Measurements from ENCODE around the gene IMPA2.
A peak's percentile ranks its signal among the peaks of the same experiment; 100 is the strongest.
"Not testable (repeated sequence)": the region's sequence is repeated elsewhere in the genome, so short reads cannot be mapped to it uniquely, and the experiment has no call there.

Gene IMPA2

DNA sequence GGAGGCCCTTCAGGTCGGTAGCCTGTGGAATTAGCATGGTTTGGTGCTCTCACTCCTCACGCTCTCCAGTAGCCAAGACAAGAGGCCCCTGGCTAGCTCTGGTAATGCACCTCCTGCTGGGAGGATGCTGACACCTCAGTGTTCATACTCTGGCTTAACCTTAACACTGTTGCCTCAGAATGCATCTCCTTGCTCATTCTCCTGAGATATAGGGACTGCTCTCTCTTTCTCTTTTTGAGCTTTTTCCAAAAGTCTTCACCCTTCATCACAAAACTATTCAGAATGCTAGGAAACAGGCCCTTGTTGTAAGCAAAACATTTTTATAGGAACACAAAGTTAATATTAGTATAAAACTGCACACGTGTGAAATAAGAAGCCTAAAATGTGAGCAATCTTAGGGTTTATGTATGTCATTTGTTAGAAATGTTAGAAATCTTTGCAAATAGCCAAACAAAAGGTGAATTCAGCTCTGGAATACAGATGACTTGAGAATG is 17.3 kb upstream of the IMPA2 start:
- DNase-seq (ENCODE audit: low spot score): peak; percentile 68

DNA sequence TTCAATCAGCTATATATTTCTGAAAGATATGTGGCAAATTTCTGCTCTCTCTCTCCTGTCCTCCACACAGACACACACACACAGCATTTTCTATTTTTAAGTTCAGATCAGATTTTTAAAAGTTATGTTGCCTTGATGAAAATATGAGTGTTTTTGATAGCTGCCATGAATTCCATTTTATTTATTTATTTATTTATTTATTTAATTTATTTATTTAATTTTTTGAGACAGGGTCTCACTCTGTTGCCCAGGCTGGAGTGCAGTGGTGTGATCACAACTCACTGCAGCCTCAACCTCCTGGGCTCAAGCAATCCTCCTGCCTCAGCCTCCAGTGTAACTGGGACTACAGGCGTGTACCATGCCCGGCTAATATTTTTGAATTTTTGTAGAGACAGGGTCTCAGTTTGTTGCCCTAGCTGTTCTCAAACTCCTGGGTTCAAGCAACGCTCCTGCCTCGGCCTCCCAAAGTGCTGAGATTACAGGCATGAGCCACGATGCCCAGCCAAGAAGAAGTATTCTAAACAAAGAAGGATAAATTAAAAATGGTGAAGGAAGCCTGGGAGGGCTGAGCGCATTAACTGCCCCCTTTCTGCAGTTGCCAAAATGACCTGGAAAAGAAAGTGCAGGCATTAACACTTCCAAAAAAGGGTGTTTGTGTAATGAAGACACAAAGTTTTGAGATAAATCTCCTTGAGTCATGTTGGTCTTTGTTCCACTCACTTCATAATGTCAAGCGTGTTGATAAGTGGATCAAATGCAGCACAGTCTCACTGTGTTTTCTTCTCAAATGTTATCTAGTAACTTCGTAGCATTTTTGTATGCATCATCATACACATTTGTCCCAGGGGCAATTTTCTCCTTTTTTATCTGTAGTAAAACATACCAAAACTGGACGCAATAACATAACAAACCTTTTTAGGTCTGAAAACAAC is 11.1 kb upstream of the IMPA2 start:
- DNase-seq (ENCODE audit: low spot score): no peak

DNA sequence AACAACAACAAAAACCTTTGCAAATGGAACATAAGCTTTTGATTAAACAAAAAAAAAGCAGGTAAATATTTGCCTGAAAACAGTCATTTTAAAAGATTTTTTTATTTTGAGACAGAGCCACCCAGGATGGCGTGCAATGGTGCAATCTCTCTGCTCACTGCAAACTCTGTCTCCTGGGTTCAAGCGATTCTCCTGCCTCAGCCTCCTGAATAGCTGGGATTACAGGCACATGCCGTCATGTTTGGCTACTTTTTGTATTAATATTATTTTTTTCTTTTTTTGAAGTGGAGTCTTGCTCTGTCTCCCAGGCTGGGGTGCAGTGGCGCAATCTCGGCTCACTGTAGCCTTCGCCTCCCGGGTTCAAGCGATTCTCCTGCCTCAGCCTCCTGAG is 10.5 kb upstream of the IMPA2 start:
- not testable (repeated sequence) for DNase-seq (ENCODE audit: low spot score)

DNA sequence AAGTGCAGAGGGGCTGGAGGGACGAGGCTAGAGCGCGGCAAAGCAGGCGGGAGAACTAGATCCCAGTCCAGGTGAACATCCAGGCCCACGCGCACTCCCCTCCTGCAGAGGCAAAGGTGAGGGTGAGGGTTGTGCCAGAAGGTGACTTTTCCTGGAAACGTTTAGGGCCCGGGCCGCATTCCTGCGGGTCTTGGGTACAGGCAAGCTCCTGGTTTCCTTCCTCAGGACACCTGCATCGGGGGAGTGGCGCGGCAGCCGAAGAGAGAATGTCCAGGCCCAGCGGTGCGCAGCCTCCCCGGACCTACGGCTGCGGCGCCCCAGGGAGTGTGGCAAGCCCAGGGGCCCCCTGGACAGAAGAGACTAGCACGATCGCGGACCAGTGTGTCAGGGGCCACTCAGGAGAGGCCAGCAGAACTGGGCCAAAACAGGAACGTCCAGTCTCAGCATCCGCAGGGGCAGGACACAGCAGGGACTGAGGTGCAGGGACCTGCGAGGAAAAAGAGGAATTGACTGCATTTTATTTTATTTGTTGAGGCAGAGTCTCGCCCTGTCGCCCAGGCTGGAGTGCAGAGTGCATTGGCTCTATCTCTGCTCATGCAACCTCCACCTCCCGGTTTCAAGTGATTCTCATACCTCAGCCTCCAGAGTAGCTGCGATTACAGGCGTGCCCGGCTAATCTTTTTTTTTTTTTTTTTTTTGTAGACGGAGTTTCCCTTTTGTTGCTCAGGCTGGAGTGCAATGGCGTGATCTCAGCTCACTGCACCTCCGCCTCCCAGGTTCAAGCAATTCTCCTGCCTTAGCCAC is 8.7 kb upstream of the IMPA2 start:
- DNase-seq (ENCODE audit: low spot score): no peak

DNA sequence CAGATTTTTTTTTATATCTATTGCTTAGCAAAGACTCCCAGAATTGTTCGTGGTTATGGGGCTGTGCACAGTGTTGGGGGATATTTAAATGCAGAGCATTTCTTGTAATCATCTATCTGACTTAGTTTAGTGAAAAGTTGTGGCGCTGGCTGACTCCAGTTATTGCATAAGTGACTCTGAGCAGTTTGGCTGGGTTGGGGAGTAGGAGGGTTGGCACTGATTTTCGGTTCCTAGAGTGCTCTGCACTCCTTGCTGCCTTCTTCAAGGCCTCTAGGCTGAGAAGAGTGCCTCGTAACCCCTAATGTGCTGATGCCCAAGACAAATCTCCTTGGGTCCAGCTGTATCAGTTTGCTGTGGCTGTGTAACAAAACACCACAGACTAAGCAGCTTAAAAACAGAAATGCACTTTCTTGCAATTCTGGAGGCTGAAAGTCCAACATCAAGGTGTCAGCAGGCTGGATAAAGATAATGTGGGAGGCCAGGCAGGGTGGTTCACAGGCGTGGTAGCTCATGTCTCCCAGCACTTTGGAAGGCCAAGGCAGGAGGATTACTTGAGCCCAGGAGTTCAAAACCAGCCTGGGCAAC is 6.5 kb upstream of the IMPA2 start:
- no peak for DNase-seq (ENCODE audit: low spot score)

DNA sequence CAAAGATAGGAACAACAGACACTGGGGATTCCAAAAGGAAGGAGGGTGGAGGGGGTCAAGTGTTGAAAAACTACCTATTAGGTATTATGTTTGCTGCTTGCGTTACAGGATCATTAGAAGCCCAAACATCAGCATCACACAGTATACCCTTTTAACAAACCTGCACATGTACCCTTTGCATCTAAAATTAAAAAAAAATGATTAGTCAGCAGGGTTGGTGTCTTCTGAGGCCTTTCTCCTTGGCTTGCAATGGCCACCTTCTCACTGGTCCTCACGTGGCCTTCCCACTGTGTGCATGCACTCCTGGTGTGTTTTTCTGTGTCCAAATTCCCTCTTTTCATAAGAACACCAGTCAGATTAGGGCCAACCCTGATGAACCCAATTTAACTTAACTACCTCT is 5.6 kb upstream of the IMPA2 start:
- DNase-seq (ENCODE audit: low spot score): no peak

DNA sequence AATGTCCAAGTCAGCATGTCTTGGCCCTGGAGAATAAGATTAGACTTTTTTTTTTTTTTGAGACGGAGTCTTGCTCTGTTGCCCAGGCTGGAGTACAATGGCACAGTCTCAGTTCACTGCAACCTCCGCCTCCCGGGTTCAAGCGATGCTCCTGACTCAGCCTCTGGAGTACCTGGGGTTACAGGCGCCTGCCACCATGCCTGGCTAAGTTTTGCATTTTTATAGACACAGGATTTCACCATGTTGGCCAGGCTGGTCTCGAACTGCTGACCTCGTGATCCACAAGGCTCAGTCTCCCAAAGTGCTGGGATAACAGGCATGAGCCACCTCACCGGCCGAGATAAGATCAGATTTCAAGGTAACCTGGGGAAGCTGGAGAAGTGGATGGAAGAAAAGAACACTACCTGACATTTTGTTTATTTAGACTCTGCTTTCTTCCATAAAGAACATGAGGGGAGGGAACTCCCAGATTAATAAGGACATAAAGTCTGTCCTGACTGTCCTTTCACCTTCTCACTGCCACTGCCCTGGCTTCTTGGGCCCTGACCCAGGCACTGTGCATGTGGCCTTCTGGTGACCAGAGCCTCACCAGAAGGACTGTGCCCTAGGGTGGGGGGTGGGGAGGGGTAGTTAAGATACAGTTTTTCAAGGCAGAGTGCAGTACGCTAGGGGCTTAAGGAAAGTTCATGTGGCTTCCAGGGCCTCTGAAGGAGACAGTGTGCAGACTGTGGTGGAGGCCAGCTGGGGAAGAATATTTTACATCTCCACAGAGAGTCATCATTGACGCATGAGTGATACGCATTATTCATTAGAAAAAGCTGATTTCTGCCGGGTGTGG is 4.8 kb upstream of the IMPA2 start:
- no peak for DNase-seq (ENCODE audit: low spot score)

DNA sequence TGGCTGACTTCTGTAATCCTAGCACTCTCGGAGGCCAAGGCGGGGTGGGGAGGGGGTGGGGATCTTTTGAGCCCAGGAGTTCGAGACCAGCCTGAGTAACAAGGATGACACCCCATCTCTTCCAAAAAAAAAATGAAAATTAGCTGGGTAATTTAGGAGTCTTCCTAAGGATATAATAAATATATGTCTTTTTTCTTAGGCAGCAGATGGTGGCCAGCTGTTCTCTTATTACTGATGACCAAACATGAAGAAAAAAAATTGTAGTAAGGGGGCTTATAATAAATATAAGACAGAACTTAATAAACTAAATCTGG is 4.2 kb upstream of the IMPA2 start:
- no peak for DNase-seq (ENCODE audit: low spot score)

DNA sequence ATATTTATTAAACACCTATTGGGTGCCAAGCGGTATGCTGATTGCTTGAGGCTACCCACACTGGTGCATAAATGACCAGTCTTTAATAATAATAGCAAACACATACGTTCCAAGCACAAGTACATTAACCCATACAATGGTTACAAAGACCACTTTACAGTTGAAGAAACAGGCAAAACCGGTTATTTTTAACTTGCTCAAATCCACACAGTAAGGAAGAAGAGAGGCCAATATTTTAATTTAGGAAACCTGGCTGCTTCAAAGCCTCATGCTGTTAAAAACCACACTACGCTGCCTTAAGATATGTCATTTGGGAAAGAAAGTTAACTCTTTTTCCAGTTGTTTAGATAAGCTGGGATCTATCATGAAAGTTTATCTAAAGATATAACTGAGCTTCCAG is 2.4 kb upstream of the IMPA2 start:
- no peak for DNase-seq (ENCODE audit: low spot score)

DNA sequence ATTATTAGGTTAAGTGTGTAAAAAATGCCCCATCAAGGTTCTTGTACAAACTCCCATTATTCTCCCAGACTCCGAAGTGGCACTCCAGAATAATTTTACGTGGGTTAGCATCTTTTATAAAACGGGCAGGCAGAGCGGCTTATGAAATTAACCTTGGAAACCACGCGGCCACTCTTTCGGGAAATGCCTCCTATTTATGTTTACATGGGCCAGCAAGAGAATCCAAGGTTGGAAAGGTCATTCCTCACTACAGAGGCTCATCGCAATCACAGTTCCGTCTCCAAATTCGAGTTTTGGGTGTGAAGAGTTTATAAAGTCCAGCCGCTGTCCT is 1.2 kb upstream of the IMPA2 start:
- DNase-seq (ENCODE audit: low spot score): no peak

DNA sequence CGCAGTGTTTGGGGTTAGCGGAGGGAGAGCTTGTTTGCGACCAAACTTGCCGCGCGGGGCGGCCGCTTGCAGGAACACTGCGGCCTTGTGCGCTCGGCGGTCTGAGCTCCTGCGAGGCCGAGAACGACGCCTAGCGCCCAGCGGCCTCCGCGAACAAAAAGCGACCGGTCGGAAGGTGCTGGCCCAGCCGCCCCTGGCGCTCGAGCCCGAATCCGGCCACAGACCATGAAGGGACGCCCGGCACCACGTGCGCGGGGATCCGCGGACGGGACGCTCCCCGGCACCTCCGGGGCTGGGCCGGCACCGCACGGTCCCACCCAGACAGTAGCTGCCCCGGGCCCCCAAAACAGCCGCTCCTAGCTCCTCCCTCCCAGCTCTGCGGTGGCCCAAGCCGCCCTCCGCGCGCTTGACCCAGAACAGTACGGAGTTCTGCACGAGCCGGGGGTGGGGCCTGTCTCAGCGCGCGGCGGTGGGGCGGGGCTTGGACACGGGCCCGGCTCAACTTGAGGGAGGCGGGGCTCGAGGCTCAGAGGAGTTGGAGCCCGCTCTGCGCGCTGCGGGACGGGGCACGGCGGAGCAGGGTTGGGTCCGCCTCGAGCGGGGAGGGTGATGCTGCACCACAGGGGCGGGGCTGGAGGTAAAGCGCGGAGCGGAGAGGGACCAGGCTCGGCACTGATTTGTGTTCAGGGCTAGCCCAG is 664 bp upstream of the IMPA2 start:
- DNase-seq (ENCODE audit: low spot score): peak; percentile 99

DNA sequence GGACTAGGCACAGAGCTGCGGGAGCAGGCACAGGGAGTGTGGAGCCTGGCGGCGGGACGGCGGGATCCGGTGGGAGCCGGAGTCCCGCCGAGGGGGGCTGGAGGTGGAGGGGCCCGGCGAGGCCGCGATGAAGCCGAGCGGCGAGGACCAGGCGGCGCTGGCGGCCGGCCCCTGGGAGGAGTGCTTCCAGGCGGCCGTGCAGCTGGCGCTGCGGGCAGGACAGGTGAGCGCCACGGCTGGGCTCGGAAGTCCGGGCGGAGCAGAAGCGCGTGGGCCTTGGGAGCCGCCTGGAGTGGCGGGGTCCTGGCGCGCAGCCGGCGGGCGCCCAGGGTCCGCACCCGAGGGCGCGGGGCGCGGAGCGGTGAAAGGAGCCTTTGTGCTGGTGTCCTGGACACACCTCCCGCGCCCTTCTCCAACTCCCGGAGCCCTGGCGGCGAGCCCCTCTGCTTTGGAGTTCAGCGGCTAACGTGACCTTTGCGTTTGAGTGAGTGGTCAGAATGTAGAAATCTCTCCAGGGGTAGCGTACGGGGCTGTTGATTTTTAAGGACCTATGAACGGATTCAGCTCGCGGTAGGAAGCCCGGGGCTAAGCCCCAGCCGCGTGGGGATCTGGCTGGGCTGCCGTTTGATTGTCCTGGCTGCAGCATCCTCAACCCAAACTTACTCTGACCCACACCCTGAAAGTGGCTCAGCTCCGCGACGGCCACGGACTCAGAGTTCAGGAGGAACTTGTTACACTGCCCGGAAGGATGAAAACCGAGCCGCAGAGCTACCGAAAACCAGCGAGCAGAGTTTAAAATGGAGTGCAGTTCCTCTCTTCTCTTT is 448 bp downstream of the IMPA2 start:
- DNase-seq (ENCODE audit: low spot score): no peak

DNA sequence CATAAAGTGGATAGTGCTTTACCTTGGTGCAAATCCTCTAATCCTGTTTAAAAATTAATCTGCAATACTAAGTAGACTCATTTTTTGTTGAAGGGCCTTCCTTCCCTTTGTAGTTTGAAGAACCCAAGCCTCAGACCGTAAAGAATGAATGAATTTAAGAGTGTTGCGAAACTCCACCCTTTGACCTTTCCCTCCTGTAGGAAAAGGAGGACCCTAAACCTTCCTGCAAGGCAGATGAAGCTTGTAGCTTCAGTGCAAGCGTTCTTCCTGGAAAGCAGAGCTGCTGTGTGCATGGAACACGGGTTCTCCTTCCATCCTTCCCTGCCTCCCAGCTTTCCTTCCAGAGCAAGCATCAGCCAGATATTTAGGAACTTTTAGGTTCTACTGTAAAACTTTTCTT is 1.7 kb downstream of the IMPA2 start:
- no peak for DNase-seq (ENCODE audit: low spot score)

DNA sequence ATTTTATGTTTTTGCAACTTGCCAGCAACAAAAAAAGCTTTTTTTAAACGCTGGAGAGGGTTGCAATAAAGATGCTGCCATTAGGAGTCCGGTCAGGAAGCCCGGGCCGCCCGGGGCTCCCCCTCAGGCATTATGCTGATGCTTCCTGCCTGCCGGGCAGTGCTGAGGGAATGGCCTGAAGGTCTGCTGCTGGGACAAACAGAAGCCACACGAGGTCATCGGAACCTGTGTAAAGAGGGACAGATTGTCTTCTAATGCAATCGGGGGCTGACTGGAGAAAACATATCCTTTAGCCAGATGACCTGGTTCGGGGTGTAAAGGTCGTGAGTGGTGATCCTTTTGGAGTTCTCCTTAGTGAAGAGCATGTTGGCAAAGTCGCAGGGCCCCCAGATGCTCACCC is 2.3 kb downstream of the IMPA2 start:
- DNase-seq (ENCODE audit: low spot score): no peak

DNA sequence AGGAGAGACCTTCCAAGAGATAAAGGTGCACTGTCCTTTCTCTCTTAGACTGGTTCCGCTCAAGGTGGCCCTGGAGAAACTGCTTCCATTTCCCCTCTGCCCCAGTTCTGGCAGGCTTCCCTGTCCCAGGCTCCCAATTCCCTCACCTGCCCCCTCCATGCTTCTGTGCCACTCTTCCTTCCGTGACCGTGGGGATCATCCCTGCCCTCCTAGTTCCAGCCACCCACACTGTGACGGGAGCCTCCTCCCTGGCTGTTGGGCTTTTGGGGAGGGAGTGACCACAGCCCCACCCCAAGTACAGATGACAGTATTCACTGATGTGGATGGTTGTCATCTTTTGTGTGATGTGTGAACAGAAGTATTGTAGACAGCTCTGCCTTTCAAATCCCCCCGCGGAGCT is 2.8 kb downstream of the IMPA2 start:
- DNase-seq (ENCODE audit: low spot score): no peak

DNA sequence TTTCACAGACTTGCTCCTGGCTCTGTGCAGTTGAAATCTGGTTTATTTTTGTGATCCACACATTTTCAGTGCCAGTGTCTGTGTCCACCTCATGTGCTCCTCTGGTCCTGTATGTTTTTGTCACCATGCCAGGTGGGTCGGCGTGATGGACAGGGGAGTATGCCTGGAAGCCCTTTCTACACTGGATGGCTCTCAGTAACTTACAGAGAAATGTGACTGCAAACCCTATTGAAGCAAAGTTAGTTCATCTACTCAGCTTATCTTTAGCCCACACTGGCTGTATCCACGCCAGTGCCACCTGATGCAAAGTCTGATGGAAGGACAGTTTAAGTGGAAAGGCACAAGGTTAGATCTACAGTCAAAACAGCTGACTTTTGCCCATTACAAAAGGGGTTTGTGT is 4.3 kb downstream of the IMPA2 start:
- no peak for DNase-seq (ENCODE audit: low spot score)

DNA sequence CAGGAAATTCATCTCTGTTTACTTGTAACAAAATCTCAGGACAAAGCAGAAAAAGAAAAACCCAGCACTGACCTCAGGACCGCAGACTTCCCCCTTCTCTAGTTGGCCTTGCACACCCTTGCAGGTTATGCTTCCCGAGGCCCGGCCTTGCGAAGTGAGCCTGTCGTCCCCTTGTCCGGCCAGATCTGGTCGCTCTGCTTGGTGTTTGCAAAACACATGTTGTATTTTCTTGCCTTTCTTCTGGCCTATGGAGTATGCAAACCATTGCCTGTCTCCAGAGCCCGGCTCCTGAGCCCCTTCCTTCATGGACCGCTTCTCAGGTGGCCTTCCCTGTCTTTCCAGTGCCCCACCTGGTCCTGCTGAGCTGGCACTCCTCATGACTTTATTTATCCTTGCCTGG is 4.8 kb downstream of the IMPA2 start:
- DNase-seq (ENCODE audit: low spot score): no peak

DNA sequence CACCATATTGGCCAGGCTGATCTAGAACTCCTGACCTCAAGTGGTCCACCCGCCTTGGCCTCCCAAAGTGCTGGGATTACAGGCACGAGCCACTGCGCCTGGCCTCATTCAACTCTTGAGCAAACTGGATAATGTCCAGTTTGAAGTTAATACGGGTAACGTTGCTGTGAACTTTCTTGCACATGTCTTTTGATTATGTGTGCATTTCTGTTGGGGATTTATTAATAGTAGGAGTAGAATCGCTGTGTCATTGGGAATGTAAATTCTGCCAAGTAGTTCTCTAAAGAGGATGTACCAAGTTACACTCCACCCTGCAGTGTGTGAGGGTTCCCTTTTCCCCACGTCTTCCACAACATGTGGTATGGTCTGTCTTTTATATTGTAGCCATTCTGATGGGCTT is 6.2 kb downstream of the IMPA2 start:
- DNase-seq (ENCODE audit: low spot score): no peak

DNA sequence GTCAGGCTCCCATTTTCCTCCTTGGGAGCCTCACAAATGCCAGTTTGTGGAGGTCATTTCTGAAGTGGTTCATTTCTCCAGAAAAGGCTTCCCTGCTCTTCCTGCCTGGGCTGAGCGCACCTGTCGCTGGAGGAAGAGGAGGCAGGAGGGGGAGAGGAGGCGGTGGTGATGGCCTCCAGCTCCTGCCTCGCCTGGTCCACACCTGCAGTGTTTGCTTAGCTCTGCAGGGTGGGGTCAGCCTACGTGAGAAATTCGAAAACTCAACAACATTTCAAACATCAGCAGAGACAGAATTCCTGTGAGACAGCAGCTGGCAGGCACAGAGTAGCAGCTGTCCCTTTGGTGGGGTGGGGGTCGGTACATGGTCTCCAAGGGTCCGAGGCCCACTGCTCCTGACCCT is 7.9 kb downstream of the IMPA2 start:
- no peak for DNase-seq (ENCODE audit: low spot score)

DNA sequence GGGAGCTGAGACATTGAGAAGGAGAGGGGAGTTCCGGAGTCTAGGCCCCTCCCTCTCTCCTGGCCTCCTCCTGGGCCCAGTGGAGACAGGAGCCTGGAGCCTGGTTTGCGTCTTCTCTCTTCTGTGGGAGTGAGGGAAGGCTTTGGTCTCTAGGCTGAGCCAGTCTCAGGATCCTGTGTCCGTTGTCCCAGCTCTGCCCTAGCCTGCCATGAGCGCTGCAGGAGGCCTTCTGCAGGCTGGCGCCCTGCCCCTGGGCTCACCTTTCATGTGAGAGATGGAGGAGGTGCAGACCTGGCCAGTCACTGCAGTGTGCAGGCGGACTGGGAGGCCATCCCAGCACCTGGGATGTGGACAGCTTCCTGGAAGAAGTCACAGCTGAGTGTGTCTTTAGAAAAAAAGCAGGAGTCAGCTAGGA is 8.7 kb downstream of the IMPA2 start:
- DNase-seq (ENCODE audit: low spot score): no peak

DNA sequence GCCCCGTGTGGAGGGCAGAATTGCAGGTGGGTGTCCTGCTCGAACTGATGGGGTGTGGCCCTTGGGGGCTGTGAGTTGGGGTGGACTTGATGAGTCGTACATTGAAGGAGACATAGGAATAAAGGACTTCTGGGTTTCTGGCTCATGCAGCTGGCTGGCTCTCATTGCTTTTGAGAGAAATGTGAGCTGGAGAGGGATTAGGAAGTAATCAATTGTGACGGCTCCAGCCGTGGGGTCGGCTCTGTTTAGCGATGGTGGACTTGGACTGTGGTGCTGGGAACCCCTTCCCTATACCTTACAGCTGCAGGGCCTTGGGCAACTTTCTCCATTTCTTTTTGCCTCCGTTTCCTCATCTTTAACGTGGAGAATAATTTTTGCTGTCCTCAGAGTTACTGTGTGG is 9.2 kb downstream of the IMPA2 start:
- no peak for DNase-seq (ENCODE audit: low spot score)

Measured in AG08396 (cell line).